VCaP (cell line): ENCODE data around the gene CHCHD4.
"Not testable (repeated sequence)": the region's sequence is repeated elsewhere in the genome, so short reads cannot be mapped to it uniquely, and the experiment has no call there.

ENCODE experiments used
- H3K27ac ChIP-seq: fragments of 450-650 bp; 2 replicates; pipeline ENCODE4 v1.5.1; 2017
- CTCF ChIP-seq: fragments of 450-650 bp; conservative IDR thresholded peaks from 2 replicates; pipeline ENCODE4 v1.5.1; 2017; ENCODE audit warnings: mild to moderate bottlenecking, moderate library complexity

The CHCHD4 gene

GRCh38 chr3:14118400-14119381 is 6.0 kb downstream of the CHCHD4 start:
- peak overlapping the region; percentile 97 for H3K27ac ChIP-seq
- TF ChIP-seq CTCF = no peak

DNA sequence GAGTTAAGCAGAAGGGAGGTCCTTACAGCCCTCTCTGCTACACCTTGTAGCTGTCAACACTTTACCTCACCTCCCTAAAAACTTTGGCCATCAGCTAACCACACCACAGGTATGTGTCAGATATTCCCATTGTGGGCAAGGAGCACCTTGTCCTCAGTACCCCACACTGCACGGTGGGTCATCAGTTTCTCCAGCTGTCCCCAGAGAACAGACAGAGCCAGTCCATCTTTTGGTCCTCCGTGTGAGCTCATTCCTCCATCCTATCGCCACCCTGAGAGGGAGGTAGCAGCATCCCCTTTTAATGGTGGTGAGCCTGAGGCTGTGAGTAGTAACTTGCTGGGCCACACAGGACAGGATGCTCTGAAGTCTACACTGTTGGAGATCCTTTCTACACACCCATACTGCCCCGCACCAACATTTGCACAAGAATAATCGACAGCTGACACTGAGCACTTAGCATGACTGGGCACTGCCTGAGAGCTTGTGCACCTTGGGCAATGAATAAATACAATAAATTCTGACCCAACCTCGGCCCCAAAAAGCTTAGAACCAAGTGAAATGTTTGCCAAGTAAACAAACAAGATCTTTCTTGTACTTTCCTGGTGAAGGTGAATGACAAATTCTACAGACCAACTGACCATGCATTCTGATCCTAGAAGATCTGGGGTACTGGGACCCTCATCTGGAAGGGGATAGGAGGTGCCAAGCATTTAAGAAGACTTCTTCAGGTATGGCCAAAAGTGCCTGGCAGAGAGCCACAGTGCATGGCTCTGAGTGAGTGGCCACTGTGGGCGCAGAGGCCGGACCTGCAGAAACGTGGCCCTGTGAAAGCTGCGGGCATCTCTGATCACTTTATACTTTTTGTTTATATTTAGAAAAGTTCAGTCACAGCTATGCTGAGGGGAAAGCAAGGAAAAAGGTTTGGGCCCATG is 6.9 kb downstream of the CHCHD4 start:
- no peak for TF ChIP-seq CTCF

DNA sequence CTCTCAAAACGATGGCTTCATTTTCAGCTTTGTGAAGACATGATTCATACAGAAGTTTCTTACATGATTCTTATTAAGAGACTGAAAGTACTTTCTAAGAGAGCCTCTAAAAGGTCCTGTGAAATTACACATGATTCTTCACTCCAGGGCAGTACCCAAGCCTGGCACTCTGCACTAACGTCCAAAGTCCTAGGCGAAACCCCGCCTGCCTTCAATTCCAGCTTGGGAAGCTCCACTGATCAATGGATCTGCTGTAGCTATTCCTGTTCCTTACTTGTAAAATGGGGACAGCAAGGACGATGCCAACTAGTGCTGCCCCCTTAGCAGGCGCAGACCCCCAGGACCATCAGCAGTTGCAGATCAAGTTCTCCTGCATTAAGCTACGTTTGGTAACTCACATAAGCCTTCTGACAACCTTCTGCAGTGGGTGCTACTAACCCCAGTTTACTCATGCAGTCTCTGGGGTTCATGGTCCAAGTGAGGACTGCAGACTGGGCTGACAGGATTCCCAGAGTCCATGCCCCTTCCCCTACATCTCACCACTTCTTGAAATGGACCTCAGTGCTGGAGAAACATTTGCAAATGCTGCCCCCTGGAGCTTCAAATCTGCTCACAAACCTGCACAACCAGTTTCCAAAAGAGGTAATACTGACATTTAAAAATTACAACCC is 10.6 kb downstream of the CHCHD4 start:
- TF ChIP-seq CTCF = peak; percentile 78
- peak overlapping the region; percentile 31; the same call in 1 of the 2 replicates for H3K27ac ChIP-seq

More for the DNA sequence above, 6.9 kb downstream of the CHCHD4 start:
- H3K27ac ChIP-seq = peak overlapping the region; percentile 97

DNA sequence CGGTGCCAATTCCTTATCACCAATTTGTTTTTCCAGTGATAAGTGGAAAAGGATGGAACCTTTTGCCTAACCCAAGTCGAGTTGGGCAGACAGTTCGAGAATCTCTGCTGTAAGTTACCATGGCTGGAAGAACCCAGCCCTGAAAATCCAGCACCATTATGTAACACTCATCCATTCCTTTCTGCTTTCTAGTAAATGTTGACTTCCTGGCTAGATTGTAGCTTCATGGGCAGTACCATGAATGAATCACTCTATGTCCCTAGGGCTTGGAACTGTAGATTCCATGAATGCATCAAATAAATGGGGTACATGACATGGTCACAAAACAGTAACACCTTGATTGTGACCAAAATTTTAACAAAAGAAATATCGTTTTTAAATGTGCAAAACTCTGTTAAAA is 14.0 kb downstream of the CHCHD4 start:
- no peak for TF ChIP-seq CTCF
- no peak overlapping the region for H3K27ac ChIP-seq

DNA sequence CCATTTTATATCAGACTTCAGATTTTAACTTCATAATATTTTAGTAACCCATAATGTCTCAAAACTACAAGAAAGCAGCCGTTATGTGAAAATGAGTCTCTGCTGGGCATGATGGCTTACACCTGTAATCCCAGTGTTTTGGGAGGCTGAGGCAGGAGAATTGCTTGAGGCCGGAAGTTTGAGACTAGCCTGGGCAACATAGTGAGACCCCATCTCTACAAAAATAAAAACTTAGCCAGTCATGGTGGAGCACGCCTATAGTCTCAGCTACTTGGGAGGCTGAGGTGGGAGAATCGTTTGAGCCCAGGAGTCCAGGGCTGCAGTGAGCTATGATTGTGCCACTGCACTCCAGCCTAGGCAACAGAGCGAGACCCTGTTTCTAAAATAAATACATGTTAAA is 14.8 kb downstream of the CHCHD4 start:
- not testable (repeated sequence) for H3K27ac ChIP-seq

- no peak for TF ChIP-seq CTCF
- H3K27ac ChIP-seq = no peak overlapping the region
Observed at GRCh38 chr3:14097616-14098391, 26.9 kb downstream of the CHCHD4 start.

DNA sequence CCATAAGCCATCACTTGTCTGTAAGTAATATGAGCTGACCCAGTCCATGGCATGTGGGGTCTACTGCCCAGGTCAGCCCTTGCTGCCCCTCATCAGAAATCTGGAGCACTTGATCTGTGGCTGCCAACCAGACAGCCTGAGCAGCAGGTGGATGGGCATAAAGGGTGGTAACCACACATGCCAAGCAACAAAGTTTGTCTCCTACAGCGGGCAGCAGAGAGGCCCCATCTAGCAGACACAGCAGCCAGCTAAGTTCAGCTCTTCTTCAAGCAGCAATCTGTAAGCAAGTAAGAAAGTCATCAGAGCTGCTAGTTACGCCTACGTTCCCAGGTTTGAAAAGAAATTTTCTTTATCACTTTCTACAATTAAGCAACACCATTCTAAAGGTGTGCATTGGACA is 27.9 kb downstream of the CHCHD4 start:
- H3K27ac ChIP-seq = no peak overlapping the region
- no peak for TF ChIP-seq CTCF
